ENCODE results near the gene SERTAD2.
A peak's percentile ranks its signal among the peaks of the same experiment; 100 is the strongest.

Gene SERTAD2

DNA sequence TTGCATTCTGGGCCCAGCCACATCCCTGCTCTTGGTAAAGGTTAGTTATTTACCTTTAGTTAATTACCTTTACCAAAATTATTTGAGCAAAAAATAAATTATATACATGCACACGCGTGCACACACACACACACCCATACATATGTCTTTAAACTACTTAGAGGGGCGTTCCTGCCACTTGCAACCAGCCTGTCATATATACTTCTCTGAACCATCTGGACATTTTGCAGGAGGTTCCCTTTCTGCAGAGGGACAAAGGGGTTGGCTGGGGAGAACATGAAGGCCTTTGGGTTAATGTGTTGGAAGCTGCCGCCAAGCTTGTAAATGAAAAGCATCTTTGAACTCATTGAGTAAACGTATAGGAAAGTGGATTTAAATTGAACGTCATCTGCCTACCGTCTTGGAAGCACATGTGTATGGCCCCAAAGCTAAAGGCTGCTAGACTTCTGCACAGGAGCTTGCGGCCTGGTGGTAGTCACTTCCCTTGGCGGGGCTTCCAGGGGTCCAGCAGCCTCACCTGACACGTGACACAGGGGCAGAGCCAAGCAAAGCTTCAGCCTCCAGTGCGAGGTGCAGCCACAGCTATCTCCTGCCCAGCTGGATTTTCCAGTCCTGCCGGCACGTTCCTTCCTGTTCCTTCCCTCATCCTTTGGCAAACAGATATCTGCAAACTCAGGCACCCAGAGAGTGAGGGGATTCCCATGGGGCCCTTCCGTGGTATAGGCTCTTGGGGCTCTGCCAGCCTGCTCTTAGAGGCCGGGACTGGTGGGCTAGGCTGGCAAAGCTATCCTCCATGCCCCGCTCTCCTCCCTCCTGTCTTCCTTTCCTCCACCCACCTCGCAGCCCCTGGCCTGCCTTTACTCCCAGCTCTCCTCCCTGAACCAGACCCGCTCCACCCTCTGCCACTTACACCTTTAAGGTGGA is 46.1 kb downstream of the SERTAD2 start:
- no peak for DNase-seq

- peak; percentile 47 for DNase-seq
Observed at GRCh38 chr2:64606479-64607363, 47.0 kb downstream of the SERTAD2 start.

- DNase-seq = no peak
Observed at GRCh38 chr2:64605991-64606478, 47.7 kb downstream of the SERTAD2 start.

DNA sequence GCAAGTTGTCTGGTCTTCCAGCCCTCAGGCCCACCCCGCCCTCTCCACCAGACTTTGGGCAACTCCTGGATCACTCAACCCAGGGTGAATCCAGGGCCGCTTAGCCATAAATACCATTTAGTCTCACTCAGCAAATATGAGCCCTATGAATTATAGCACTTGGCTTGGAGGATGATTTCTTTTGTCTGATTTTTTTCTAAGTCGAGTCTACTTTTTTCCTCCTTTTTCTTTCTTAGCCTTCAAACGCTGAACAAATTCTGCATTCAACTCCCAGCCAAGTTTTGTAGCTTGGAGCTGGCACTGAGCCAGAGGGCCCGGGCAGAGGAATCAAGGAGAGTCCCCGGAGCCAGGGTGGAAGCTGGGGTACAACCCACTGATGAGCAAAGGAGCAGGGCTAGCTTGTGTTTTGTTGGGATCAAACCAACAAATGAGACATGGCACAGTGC is 48.7 kb downstream of the SERTAD2 start:
- DNase-seq = no peak

DNA sequence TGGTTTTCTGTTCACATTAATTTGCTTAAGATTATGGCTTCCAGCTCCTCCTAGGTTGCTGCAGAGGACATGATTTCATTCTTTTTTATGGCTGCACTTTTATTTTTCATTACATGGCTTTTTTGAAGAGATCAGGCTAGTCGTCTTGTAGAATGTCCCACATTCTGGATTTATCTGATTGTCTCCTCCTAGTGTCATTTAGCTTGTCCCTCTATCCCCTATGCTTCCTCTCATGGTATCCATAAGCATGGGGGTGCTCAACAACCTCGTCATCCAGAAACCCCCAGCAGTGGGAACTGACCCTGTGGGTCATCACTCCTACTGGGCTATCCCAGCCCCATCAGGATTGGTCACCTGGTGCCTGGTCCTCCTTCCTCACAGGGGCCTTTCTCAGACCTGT is 49.6 kb downstream of the SERTAD2 start:
- DNase-seq = no peak

DNA sequence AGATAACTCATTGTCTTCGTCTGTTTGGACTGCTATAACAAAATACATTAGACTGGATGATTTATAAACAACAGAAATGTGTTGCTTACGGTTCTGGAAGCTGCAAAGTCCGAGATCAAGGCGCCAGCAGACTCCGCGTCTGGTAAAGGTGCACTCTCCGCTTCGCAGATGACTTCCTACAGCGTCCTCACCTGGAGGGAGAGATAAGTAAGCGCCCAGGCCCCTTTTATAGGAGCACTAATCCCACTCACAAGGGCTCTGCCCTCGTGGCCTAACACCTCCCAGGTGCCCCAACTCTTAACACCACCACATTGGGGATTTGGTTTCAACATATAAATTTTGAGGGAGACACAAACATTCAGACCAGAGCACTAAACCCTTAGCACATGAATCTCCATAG is 51.3 kb downstream of the SERTAD2 start:
- DNase-seq = no peak

DNA sequence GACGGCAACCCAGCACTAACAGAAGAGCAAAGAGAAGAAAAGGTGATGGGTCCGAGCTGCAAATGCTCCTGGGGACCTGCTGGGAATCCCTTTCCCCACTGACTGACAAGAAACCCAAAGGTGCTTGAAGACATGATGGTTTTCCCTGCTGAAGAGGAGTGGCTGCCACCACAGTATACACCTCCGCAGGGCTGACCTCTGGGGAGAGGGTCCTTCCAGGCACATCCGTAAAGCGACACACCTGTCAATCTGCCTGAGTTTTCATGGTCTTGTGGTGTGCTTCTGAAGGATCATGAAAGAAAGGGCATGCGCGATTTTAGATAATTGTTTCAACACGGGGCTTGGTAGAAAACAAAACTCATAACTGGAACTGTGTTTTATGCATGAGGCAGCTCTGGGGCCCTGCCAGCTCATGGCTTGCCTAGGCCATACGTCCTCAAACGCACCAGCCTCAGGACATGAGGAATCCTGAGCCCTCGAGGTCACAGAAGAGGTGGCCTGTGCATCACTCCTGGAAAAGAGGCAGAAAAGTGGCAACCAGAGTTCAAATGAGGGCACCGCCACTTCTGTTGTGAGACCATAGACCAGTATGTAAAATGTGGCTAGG is 51.8 kb downstream of the SERTAD2 start:
- no peak for DNase-seq

- no peak for DNase-seq
Observed at GRCh38 chr2:64601034-64601754, 52.5 kb downstream of the SERTAD2 start.

GRCh38 chr2:64599469-64599868 is 54.2 kb downstream of the SERTAD2 start:
- DNase-seq = no peak

DNA sequence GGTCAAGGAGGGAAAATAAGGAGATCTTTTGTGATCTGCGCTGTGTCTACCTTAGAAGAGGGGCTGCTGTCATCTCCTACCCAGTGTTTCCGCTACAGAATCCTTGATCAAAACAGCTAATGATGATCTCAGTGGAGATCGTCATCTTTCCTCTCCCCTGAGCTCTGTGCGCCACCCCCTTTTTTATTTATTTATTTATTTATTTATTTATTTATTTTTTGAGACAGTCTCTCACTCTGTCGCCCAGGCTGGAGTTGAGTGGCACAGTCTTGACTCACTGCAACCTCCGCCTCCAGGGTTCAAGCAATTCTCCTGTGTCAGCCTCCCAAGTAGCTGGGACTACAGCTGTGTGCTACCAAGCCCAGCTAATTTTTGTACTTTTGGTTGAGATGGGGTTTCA is 55.5 kb downstream of the SERTAD2 start:
- no peak for DNase-seq

DNA sequence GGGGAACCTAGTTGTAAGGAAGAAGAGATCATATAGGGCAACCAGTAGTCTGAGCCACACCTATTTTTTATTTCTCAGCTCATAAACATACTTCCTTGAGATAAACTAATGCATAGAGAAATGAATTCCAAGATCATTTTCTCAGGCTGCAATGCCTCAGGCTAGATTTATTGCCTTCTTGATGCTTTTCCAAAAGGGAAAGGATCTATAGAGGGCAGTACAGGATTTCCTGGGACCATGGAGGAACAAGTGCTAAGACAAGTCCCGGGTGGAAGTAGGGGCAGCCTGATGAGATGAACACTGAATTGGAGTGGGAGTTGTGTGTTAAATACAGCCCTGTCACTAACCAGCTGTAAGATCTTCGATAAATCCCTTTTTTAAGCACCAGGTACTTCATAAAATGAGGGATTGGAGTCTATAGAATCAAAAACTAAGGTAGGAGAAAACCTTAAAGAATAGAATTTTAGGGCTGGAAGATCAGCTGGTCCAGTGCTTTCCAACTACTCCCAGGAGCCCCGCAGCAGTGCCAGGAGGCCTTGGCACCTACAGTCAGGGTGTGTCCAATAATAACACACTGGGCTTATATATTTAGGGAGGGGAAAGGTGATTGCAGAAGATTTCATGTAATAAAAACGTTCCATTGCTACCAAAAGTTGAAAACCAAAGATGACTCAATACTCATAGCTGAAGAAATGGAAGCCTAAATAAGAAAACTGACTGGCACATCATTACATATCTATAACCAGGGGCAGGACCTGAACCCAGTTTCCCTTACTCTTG is 58.1 kb downstream of the SERTAD2 start:
- no peak for DNase-seq

GRCh38 chr2:64594226-64594989 is 59.3 kb downstream of the SERTAD2 start:
- DNase-seq = no peak

DNA sequence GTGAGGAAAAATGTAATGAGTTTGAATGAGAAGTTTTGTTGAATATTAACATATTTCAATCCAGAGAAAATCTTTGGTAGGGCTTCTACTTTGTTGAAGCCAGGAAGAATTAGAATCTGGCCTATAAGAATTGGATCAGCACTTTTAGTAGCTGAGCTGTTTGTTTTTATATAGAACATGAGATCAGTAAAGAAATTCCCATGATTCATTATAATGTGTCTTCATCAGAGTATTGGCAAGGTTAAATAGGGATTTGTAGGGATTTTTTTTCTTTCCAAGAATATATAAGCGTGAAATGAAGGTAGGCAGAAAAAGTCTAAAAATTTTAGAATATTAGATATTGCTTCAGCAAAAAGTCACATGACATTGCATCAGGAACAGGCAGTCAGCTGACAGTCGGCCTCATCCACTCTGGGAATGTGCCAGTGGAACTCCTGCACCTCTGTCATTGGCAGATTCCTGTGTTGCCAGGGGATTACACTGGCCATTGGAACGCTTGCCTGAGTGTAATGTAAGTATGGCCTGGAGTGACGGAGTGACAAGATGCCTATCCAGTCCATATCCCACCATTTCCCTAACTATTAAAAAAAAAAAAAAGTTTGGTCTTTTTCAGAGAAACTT is 60.6 kb downstream of the SERTAD2 start:
- no peak for DNase-seq

DNA sequence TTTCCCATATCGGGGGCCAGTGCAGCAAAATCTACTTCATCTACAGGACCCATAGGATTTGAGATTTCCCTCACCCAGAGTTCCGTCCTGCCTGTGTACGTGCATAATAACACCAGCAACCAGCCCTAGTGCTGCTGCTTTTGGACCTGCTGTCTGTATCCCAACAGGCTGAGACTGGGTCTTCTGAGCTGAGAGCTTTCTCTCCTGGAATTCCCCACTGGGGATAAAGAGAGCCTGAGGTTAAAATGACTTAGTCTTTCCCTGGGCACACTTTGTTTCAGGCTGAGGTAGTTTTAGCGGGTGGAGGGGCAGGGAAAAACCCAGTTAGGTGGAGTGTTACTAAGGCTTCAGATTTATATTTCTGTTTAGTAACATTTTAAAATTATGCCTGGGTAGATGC is 62.5 kb downstream of the SERTAD2 start:
- no peak for DNase-seq

- DNase-seq = no peak
Observed at GRCh38 chr2:64587561-64587960, 66.2 kb downstream of the SERTAD2 start.

DNA sequence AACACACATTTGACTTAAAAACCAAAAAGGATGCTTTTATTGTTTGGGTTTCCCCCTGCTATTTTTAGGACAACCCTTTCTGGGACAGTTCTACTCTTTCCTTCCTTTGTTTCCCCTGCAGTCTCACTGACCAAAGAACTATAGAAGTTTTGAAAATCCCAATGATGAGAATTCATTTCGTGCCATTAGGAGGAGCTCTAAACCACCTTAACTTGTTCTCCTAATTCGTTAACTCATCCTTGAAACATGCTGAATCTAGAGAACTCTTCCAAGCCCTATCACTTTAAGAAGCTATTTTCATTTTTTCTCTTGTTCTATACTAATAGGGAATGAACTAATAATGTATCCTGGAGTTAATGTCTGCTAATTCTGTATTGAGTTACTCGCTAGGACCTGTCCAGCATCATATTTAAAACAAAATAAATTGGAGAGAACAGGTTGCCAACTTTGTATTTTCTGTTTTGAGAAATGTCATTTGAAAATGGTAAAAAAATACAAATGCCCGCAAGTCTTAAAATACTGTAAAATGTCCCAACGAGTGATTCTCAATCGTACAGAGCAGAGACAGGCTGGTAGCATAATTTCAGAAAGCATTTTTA is 66.7 kb downstream of the SERTAD2 start:
- DNase-seq = no peak

DNA sequence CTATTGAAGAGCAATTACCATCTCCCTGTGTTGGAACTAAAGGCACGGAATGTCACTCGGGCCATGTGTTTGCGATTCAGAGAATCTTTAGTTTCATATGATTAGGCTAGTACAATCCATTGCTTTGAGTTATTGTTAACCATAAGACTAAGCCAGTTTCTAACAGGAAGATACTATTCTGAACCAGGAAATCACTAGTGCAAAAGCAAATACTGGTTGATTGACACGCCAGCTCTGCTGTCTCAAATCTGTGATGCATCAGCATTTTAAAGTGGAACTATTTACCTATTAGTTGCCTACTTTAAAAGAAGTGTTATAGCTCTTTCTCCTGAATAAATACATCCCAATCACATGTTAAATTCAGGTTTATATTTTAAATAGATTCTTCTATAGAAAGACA is 67.7 kb downstream of the SERTAD2 start:
- DNase-seq = no peak

- no peak for DNase-seq
Observed at GRCh38 chr2:64582774-64583340, 70.9 kb downstream of the SERTAD2 start.

- no peak for DNase-seq
Observed at GRCh38 chr2:64581777-64582539, 71.8 kb downstream of the SERTAD2 start.

All from activated gamma-delta T cell (primary cell).